H1 (cell line): ENCODE results near the gene WDFY4. TPM values are rescaled to one million over a fixed set of nuclear protein-coding genes. Genes with fewer than 3 reads are reported as not detected.

Experiments
- CTCF ChIA-PET: fragments of 300-600 bp; sonication (Branson Sonifier 250); formaldehyde crosslinking; loops from one replicate; lab custom pipeline; 2021; ENCODE audit not compliant: partially characterized antibody; lab: Charles Lee
- POLR2A ChIA-PET: fragments of 300-600 bp; sonication (Branson Sonifier 250); formaldehyde crosslinking; loops from one replicate; lab custom pipeline; 2021; ENCODE audit warnings: inconsistent platforms; ENCODE audit not compliant: partially characterized antibody; lab: Charles Lee
- DNase-seq, 2 experiments: peaks; one replicate each; pipeline versions ENCODE4 v3.0.0 to v3.0.0-alpha.2; 2010 to 2022; ENCODE audit warnings: low spot score in 2 of 2, low read depth in 1 of 2, mixed read lengths in 1 of 2
- FAIRE-seq: peaks from 2 replicates; lab custom pipeline; 2011; peaks lifted over from hg19 to GRCh38; lab: Jason Lieb, UNC
- H2AFZ ChIP-seq: 2 replicates; pipeline ENCODE4 v1.8.1; 2012; ENCODE audit warnings: low read length, inconsistent platforms
- H2AK5ac ChIP-seq: 2 replicates; pipeline ENCODE4 v1.6.1; 2013; ENCODE audit warnings: low read depth, low read length
- H2BK120ac ChIP-seq: replicated peaks from 2 replicates; pipeline ENCODE3; 2013; ENCODE audit warnings: low read depth, low read length, inconsistent platforms
- H2BK12ac ChIP-seq: 2 replicates; pipeline ENCODE4 v1.6.1; 2013; ENCODE audit warnings: low read depth, low read length
- H2BK15ac ChIP-seq: 2 replicates; pipeline ENCODE4 v1.6.1; 2013; ENCODE audit warnings: low read length
- H2BK20ac ChIP-seq: 2 replicates; pipeline ENCODE4 v1.6.1; 2013; ENCODE audit warnings: low read length
- H2BK5ac ChIP-seq: 2 replicates; pipeline ENCODE4 v1.6.1; 2013; ENCODE audit warnings: low read depth, low read length
- H3K14ac ChIP-seq: 2 replicates; pipeline ENCODE4 v1.6.1; 2013; ENCODE audit warnings: inconsistent platforms; ENCODE audit not compliant: insufficient read length
- H3K18ac ChIP-seq: 2 replicates; pipeline ENCODE4 v1.6.1; 2013; ENCODE audit warnings: low read length; ENCODE audit errors: extremely low read depth
- H3K23ac ChIP-seq: 2 replicates; pipeline ENCODE4 v1.6.1; 2013; ENCODE audit warnings: inconsistent platforms; ENCODE audit not compliant: insufficient read length
- H3K23me2 ChIP-seq: 2 replicates; pipeline ENCODE4 v1.6.1; 2013; ENCODE audit warnings: low read depth, low read length
- H3K27ac ChIP-seq: 2 replicates; pipeline ENCODE4 v1.6.1; 2011; ENCODE audit warnings: low read depth, low read length, inconsistent platforms
- H3K27me3 ChIP-seq, 4 experiments: replicated peaks in 1 of 4; 1 replicate in 1 of 4; 2 replicates in 3 of 4; pipeline versions ENCODE4 v1.6.1 to v1.8.1; 2011 to 2013; ENCODE audit warnings: low read length in 3 of 4, mild to moderate bottlenecking in 3 of 4, inconsistent platforms in 2 of 4, mixed read lengths in 2 of 4, moderate library complexity in 1 of 4; ENCODE audit not compliant: control insufficient read depth in 3 of 4, insufficient read depth in 3 of 4; ENCODE audit errors: extremely low read depth in 1 of 4
- H3K36me3 ChIP-seq, 4 experiments: 2 replicates each; pipeline versions ENCODE4 v1.6.1 to v1.8.1; 2011 to 2013; ENCODE audit warnings: mild to moderate bottlenecking in 4 of 4, low read length in 3 of 4, moderate library complexity in 2 of 4, control low read depth in 1 of 4, inconsistent platforms in 1 of 4; ENCODE audit not compliant: insufficient read depth in 4 of 4, control insufficient read depth in 2 of 4
- H3K4ac ChIP-seq: replicated peaks from 2 replicates; pipeline ENCODE3; 2013; ENCODE audit warnings: low read length, low read depth, mixed read lengths, inconsistent platforms; ENCODE audit not compliant: insufficient read length
- H3K4me1 ChIP-seq, 4 experiments: replicated peaks in 1 of 4; 1 replicate in 1 of 4; 2 replicates in 3 of 4; pipeline versions ENCODE4 v1.6.1 to v1.8.1; 2011 to 2013; ENCODE audit warnings: low read length in 3 of 4, inconsistent platforms in 2 of 4, mixed read lengths in 1 of 4; ENCODE audit not compliant: insufficient read depth in 4 of 4, control insufficient read depth in 3 of 4
- H3K4me2 ChIP-seq, 2 experiments: 2 replicates each; pipeline versions ENCODE4 v1.6.1 to v1.8.1; 2011 to 2013; ENCODE audit warnings: low read depth in 2 of 2, low read length in 2 of 2, control low read depth in 1 of 2, inconsistent platforms in 1 of 2, mild to moderate bottlenecking in 1 of 2; ENCODE audit not compliant: insufficient read depth in 1 of 2
- H3K4me3 ChIP-seq, 4 experiments: fragments of 200-600, 300-600 bp in 1 of 4; sonication (generic), shearing (Covaris generic), sonication (Bioruptor Twin) in 1 of 4; 2 replicates each; pipeline versions ENCODE4 v1.5.1 to v1.8.1; 2011 to 2016; ENCODE audit warnings: low read length in 4 of 4, low read depth in 3 of 4, control low read depth in 2 of 4, inconsistent platforms in 2 of 4, mild to moderate bottlenecking in 2 of 4, mixed read lengths in 1 of 4, moderate library complexity in 1 of 4; ENCODE audit not compliant: insufficient read depth in 2 of 4; ENCODE audit errors: extremely low read depth in 1 of 4
- H3K56ac ChIP-seq: replicated peaks from 2 replicates; pipeline ENCODE3; 2013; ENCODE audit warnings: low read depth, mild to moderate bottlenecking, mixed read lengths, low read length, inconsistent platforms; ENCODE audit not compliant: insufficient read length
- H3K79me1 ChIP-seq: 2 replicates; pipeline ENCODE4 v1.6.1; 2013; ENCODE audit warnings: low read depth, low read length, control low read depth
- H3K79me2 ChIP-seq, 2 experiments: 2 replicates each; pipeline versions ENCODE4 v1.6.1 to v1.8.1; 2012 to 2013; ENCODE audit warnings: low read length in 2 of 2, mild to moderate bottlenecking in 2 of 2, inconsistent platforms in 1 of 2; ENCODE audit not compliant: insufficient read depth in 2 of 2, control insufficient read depth in 1 of 2
- H3K9ac ChIP-seq, 4 experiments: replicated peaks in 1 of 4; 1 replicate in 1 of 4; 2 replicates in 3 of 4; pipeline versions ENCODE4 v1.6.1 to v1.8.1; 2011 to 2013; ENCODE audit warnings: low read depth in 3 of 4, low read length in 3 of 4, control low read depth in 2 of 4, mild to moderate bottlenecking in 2 of 4, moderate library complexity in 2 of 4, inconsistent platforms in 1 of 4; ENCODE audit errors: extremely low read depth in 1 of 4
- H3K9me3 ChIP-seq, 2 experiments: 2 replicates each; pipeline versions ENCODE4 v1.6.1 to v1.8.1; 2012 to 2013; ENCODE audit warnings: mild to moderate bottlenecking in 2 of 2, moderate library complexity in 2 of 2, control low read depth in 1 of 2, inconsistent platforms in 1 of 2, low read depth in 1 of 2, low read length in 1 of 2, mixed read lengths in 1 of 2; ENCODE audit not compliant: insufficient read depth in 2 of 2
- H4K20me1 ChIP-seq, 2 experiments: replicated peaks in 1 of 2; 2 replicates each; pipeline versions ENCODE3 to v1.8.1; 2011 to 2013; ENCODE audit warnings: inconsistent platforms in 2 of 2, low read length in 2 of 2, mild to moderate bottlenecking in 1 of 2; ENCODE audit not compliant: insufficient read depth in 2 of 2, control insufficient read depth in 1 of 2
- H4K5ac ChIP-seq: 2 replicates; pipeline ENCODE4 v1.6.1; 2013; ENCODE audit warnings: low read length, low read depth, mixed read lengths, inconsistent platforms; ENCODE audit not compliant: insufficient read length
- H4K8ac ChIP-seq: 2 replicates; pipeline ENCODE4 v1.8.0; 2013; ENCODE audit warnings: mild to moderate bottlenecking, moderate library complexity, low read length, inconsistent platforms; ENCODE audit not compliant: insufficient read depth; ENCODE audit errors: extremely low read depth
- H4K91ac ChIP-seq: replicated peaks from 2 replicates; pipeline ENCODE3; 2013; ENCODE audit warnings: low read length, mixed read lengths, inconsistent platforms; ENCODE audit not compliant: insufficient read length
- CBX8 ChIP-seq: fragments of 300-800, 300-1000 bp; sonication (generic); IDR thresholded peaks from 2 replicates; pipeline ENCODE4 v1.7.1; 2016; ENCODE audit warnings: low read depth, low read length, borderline replicate concordance
- CHD1 ChIP-seq: IDR thresholded peaks from 2 replicates; pipeline ENCODE4 v1.6.1; 2012; ENCODE audit warnings: low read depth, low read length, improper control_type of control experiment
- EGR1 ChIP-seq: IDR thresholded peaks from 2 replicates; pipeline ENCODE4 v1.6.1; 2011; ENCODE audit warnings: low read depth, low read length, borderline replicate concordance
- KDM1A ChIP-seq: fragments of 200-600, 300-600 bp; sonication (generic); IDR thresholded peaks from 2 replicates; pipeline ENCODE4 v1.7.1; 2016; ENCODE audit warnings: mild to moderate bottlenecking, low read length, borderline replicate concordance
- MAX ChIP-seq: IDR thresholded peaks from 2 replicates; pipeline ENCODE4 v1.6.1; 2012; ENCODE audit warnings: inconsistent platforms
- RNF2 ChIP-seq: fragments of 200-900, 300-1000 bp; sonication (generic); IDR thresholded peaks from 2 replicates; pipeline ENCODE4 v1.7.1; 2016; ENCODE audit warnings: borderline replicate concordance, low read depth, mild to moderate bottlenecking, antibody characterized with exemption, low read length; ENCODE audit not compliant: poor library complexity, severe bottlenecking; ENCODE audit errors: missing control alignments
- SP4 ChIP-seq: IDR thresholded peaks from 2 replicates; pipeline ENCODE4 v1.6.1; 2012; ENCODE audit warnings: low read length, inconsistent platforms
- TAF7 ChIP-seq: optimal IDR thresholded peaks from 2 replicates; pipeline ENCODE3; 2011; ENCODE audit warnings: low read depth, mild to moderate bottlenecking, inconsistent platforms, low read length, moderate library complexity, borderline replicate concordance
- TEAD4 ChIP-seq: IDR thresholded peaks from 2 replicates; pipeline ENCODE4 v1.6.1; 2012; ENCODE audit warnings: low read depth, low read length, inconsistent platforms, mixed read lengths
- WGBS, 2 experiments: shearing (Covaris generic) in 1 of 2; methylation state at CpG; one replicate each; pipeline versions ENCODE4 v1.1.6 to v1.1.7; 2013 to 2015; ENCODE audit warnings: low lambda C conversion rate in 2 of 2, mixed read lengths in 2 of 2, inconsistent platforms in 1 of 2, low coverage in 1 of 2, missing lambda C conversion rate in 1 of 2; ENCODE audit not compliant: insufficient replicate concordance in 2 of 2, insufficient coverage in 1 of 2, insufficient read length in 1 of 2; ENCODE audit errors: extremely low coverage in 1 of 2, missing lambda C conversion rate in 1 of 2; 5-methylcytosine and 5-hydroxymethylcytosine counted together
- polyA plus RNA-seq, 7 experiments: library from polyadenylated mRNA; depleted of rRNA in 3 of 7; stranded (reverse) in 5 of 7; unstranded in 2 of 7; fragments of >200 nt in 5 of 7; fragments of 200-250 nt in 2 of 7; gene quantifications; 1 replicate in 5 of 7; 2 replicates in 1 of 7; 4 replicates in 1 of 7; pipeline versions ENCODE4 v1.2.1 to v1.2.3, GENCODE V29; 2011 to 2013; ENCODE audit warnings: missing spikeins in 2 of 7, mixed read lengths in 2 of 7
- total RNA-seq: library from RNA; stranded (reverse); fragmentation: NEBNext Ultra II Directional; extraction: Animal tissue kit (Norgen Biotek cat#: 25700); gene quantifications from 2 replicates; pipeline ENCODE4 v1.2.1, GENCODE V29; 2021
- TF ChIP-seq, protein P1 (sequence below), 3 experiments: IDR thresholded peaks; 1 replicate in 2 of 3; 2 replicates in 1 of 3; pipeline versions ENCODE4 v1.5.1 to v1.6.1; 2011; ENCODE audit warnings: low read length in 3 of 3, mild to moderate bottlenecking in 3 of 3, inconsistent platforms in 2 of 3, low read depth in 1 of 3, moderate library complexity in 1 of 3; ENCODE audit not compliant: insufficient read depth in 1 of 3; ENCODE audit errors: control extremely low read depth in 1 of 3

Gene WDFY4
- total and polyA plus RNA-seq, 2 of the 8 experiments (the other 6 are each of a cell fraction or from before 2014, with no cell fraction given), result not detected

DNA sequence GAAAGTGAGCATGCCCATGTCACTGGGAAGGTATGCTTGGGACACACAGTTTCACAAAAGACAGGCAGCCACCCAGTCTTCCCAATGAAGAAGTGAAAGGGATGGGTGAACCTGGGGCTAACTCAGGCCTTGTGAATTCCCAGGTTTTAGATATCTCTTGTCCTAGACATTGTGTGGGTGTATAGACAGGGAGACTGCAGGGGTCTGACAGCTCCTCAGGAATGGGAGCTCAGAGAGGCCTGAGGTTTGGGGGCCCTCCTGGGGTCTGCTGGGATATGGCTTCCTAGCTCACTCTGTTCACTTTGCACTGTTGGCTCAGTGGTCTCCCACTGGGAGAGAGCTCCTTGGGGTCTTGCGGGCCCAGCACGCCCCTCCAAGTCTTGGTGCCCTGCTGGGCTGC, 47.0 kb downstream of the WDFY4 start:
- FAIRE-seq (no peak), DNase-seq (no peak)
- Histone ChIP-seq H3K79me2 (no peaks in the 10 kb centered on the region), H3K79me1 (no peaks in the 10 kb centered on the region), H4K91ac (no peak overlapping the region), H4K8ac (no peak overlapping the region), H2BK15ac (no peak overlapping the region), H3K23me2 (no peaks in the 10 kb centered on the region), H3K4me1 (peaks cover 0 to 7% (median 3%) of the 10 kb centered on the region in 4 experiments; a peak in 4 of 7 replicates), H2BK5ac (no peak overlapping the region), H3K36me3 (no peaks in the 10 kb centered on the region), H3K9ac (no peak overlapping the region), H3K4ac (no peak overlapping the region), H3K56ac (no peak overlapping the region), H4K5ac (no peak overlapping the region), H2AFZ (no peak overlapping the region), H3K27me3 (no peaks in the 10 kb centered on the region), H3K23ac (no peak overlapping the region), H3K27ac (no peak overlapping the region), H2AK5ac (no peak overlapping the region), H3K4me2 (no peak overlapping the region), H3K9me3 (no peaks in the 10 kb centered on the region), H2BK20ac (no peak overlapping the region), H2BK120ac (no peak overlapping the region), H3K18ac (no peak overlapping the region), H3K4me3 (no peak overlapping the region), H3K14ac (no peak overlapping the region), H2BK12ac (no peak overlapping the region), H4K20me1 (no peaks in the 10 kb centered on the region)
- CTCF ChIA-PET, result interaction anchor here (1.2 kb wide), 1 partner anchor 151 kb away, joined by 3 read pairs; no protein-coding TSS in a partner anchor
- POLR2A ChIA-PET, result no interaction called here
- WGBS, 2 experiments, result 100% methylated on average over 2 of the region's 2 CpGs; no CpG with 5 or more reads in 1 of the 2 experiments
- TF ChIP-seq EGR1 (no peak), SP4 (no peak), CHD1 (no peak), TAF7 (no peak), MAX (no peak), CBX8 (no peak), RNF2 (no peak), KDM1A (no peak), TEAD4 (no peak)
- TF ChIP-seq, protein P1, sequence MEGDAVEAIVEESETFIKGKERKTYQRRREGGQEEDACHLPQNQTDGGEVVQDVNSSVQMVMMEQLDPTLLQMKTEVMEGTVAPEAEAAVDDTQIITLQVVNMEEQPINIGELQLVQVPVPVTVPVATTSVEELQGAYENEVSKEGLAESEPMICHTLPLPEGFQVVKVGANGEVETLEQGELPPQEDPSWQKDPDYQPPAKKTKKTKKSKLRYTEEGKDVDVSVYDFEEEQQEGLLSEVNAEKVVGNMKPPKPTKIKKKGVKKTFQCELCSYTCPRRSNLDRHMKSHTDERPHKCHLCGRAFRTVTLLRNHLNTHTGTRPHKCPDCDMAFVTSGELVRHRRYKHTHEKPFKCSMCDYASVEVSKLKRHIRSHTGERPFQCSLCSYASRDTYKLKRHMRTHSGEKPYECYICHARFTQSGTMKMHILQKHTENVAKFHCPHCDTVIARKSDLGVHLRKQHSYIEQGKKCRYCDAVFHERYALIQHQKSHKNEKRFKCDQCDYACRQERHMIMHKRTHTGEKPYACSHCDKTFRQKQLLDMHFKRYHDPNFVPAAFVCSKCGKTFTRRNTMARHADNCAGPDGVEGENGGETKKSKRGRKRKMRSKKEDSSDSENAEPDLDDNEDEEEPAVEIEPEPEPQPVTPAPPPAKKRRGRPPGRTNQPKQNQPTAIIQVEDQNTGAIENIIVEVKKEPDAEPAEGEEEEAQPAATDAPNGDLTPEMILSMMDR (IDR thresholded peaks at IDR 0.05; ENCODE audit: control extremely low read depth in 1 of 3, insufficient read depth in 1 of 3, low read depth in 1 of 3, low read length in 3 of 3), result no peak
